Cerebellar cortex (tissue), 1 donor: ENCODE results near the gene KRT2.

Source experiments
- DNase-seq: peaks from one replicate; pipeline ENCODE4 v3.0.0-alpha.2; 2015; ENCODE audit warnings: low spot score

KRT2 gene

GRCh38 chr12:52615208-52615868 lies 36.7 kb downstream of the KRT2 start:
- DNase-seq, result no peak

- DNase-seq, result no peak
Observed at GRCh38 chr12:52614381-52615207, 37.4 kb downstream of the KRT2 start.

GRCh38 chr12:52613384-52614030 lies 38.5 kb downstream of the KRT2 start:
- no peak for DNase-seq

- no peak for DNase-seq
Observed at GRCh38 chr12:52612431-52613383, 39.3 kb downstream of the KRT2 start.

- no peak for DNase-seq
Observed at GRCh38 chr12:52611080-52611468, 40.9 kb downstream of the KRT2 start.

GRCh38 chr12:52608826-52609630 lies 43.0 kb downstream of the KRT2 start:
- DNase-seq, result no peak

- no peak for DNase-seq
Observed at GRCh38 chr12:52608161-52608560, 43.9 kb downstream of the KRT2 start.

GRCh38 chr12:52607314-52607713 lies 44.7 kb downstream of the KRT2 start:
- DNase-seq, result no peak

GRCh38 chr12:52606581-52607218 lies 45.3 kb downstream of the KRT2 start:
- no peak for DNase-seq

GRCh38 chr12:52606096-52606495 lies 45.9 kb downstream of the KRT2 start:
- DNase-seq, result no peak

GRCh38 chr12:52605542-52605941 lies 46.5 kb downstream of the KRT2 start:
- no peak for DNase-seq

GRCh38 chr12:52604859-52605258 lies 47.2 kb downstream of the KRT2 start:
- DNase-seq, result no peak

- DNase-seq, result no peak
Observed at GRCh38 chr12:52603314-52603713, 48.7 kb downstream of the KRT2 start.

- DNase-seq, result no peak
Observed at GRCh38 chr12:52602552-52602951, 49.5 kb downstream of the KRT2 start.

- no peak for DNase-seq
Observed at GRCh38 chr12:52601671-52602070, 50.3 kb downstream of the KRT2 start.

GRCh38 chr12:52600941-52601481 lies 51.0 kb downstream of the KRT2 start, which contains the start of gene KRT72:
TSS of gene KRT72 (minus strand) at chr12:52601463. CDS start at chr12:52601452, 11 bp downstream.
- DNase-seq, result no peak

- DNase-seq, result no peak
Observed at GRCh38 chr12:52600475-52600874, 51.5 kb downstream of the KRT2 start.

GRCh38 chr12:52600071-52600470 lies 51.9 kb downstream of the KRT2 start:
- DNase-seq, result no peak

GRCh38 chr12:52598966-52599365 lies 53.0 kb downstream of the KRT2 start:
- DNase-seq, result no peak
